ENCODE measurements around the gene TMEM186.
"Not testable (repeated sequence)": the region's sequence is repeated elsewhere in the genome, so short reads cannot be mapped to it uniquely, and the experiment has no call there.

TMEM186 gene

GRCh38 chr16:8797364-8798173 lies at the start of gene TMEM186, which contains the start of gene PMM2:
TSS of gene TMEM186 (minus strand) at chr16:8797639. CDS start at chr16:8797614, 25 bp downstream.
TSS of gene PMM2 (plus strand) at chr16:8797839. CDS start at chr16:8797883, 44 bp downstream.
- peak; percentile 95 to 97 for DNase-seq

GRCh38 chr16:8847145-8847544 lies 49.7 kb upstream of the TMEM186 start:
- DNase-seq: no peak

- no peak for DNase-seq
These were observed 49.0 kb upstream of the TMEM186 start for GRCh38 chr16:8846401-8846932.

- DNase-seq: no peak
These were observed 48.4 kb upstream of the TMEM186 start for GRCh38 chr16:8845699-8846298.

GRCh38 chr16:8843296-8843695 lies 45.9 kb upstream of the TMEM186 start:
- DNase-seq: not testable (repeated sequence)

GRCh38 chr16:8842016-8842415 lies 44.6 kb upstream of the TMEM186 start:
- DNase-seq: not testable (repeated sequence)

- not testable (repeated sequence) for DNase-seq
These were observed 40.2 kb upstream of the TMEM186 start for GRCh38 chr16:8837594-8837993.

GRCh38 chr16:8836797-8837196 lies 39.4 kb upstream of the TMEM186 start:
- not testable (repeated sequence) for DNase-seq

GRCh38 chr16:8832717-8833105 lies 35.3 kb upstream of the TMEM186 start:
- DNase-seq: no peak

GRCh38 chr16:8831871-8832716 lies 34.7 kb upstream of the TMEM186 start:
- no peak for DNase-seq

- no peak for DNase-seq
These were observed 34.0 kb upstream of the TMEM186 start for GRCh38 chr16:8831450-8831849.

- DNase-seq: no peak
These were observed 31.2 kb upstream of the TMEM186 start for GRCh38 chr16:8828541-8829165.

- no peak for DNase-seq
These were observed 28.9 kb upstream of the TMEM186 start for GRCh38 chr16:8826278-8826879.

GRCh38 chr16:8822403-8822802 lies 25.0 kb upstream of the TMEM186 start:
- no peak for DNase-seq

- no peak for DNase-seq
These were observed 22.1 kb upstream of the TMEM186 start for GRCh38 chr16:8819411-8820034.

GRCh38 chr16:8818504-8819270 lies 21.2 kb upstream of the TMEM186 start:
- no peak for DNase-seq

- no peak for DNase-seq
These were observed 19.7 kb upstream of the TMEM186 start for GRCh38 chr16:8816967-8817655.

- no peak for DNase-seq
These were observed 16.8 kb upstream of the TMEM186 start for GRCh38 chr16:8814095-8814806.

GRCh38 chr16:8812162-8812843 lies 14.9 kb upstream of the TMEM186 start:
- no peak for DNase-seq

Data from SHP77 (cell line).